GM10847 (cell line): ENCODE measurements around the gene VSIG10L.

ENCODE experiments used
- POLR2A ChIP-seq: IDR thresholded peaks from 2 replicates; pipeline ENCODE4 v1.6.1; 2011; ENCODE audit not compliant: insufficient read length; ENCODE audit errors: extremely low read depth

The VSIG10L gene

DNA sequence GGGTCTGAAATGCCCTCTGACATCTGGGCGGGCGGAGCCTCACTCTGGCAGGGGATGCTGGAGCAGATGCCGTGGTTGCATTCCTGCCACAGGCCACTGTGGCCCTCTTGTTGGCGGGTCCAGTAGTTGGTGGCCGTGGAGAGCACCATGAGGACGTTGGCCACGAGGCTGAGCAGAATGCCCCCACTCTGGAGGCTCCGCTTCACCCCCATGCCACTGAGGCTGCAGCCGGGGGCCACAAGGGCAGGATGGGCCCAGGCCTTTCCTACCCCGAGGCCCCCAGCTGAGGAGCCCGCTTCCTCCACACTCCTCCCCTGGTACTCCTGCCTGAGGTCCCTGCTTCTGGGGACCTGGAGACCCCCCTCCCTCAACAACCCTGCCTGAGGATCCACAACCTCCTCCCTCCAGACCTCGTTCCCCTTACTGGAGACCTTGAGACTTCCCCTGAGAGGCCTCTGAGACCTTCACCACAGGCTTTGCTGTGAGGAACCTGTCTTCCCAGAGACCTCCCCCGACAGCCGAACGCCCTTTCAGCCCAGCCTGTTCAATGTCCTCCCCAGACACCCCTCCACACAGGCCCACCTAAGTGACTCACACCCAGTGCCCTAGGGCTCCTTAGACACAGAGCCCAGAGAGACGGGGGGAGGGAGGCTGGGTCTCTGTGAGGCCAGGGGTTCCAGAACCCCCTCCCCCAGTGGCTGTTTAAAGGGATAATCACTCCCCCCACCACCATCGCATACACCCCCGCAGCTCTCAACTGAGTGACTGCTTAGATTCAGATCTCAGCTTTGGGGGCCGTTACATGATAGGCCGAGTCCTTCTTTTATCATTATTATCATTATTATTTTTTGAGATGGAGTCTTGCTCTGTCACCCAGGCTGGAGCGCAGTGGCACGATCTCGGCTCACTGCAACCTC is 26.7 kb upstream of the VSIG10L start, which contains the start of gene CLDND2:
Gene CLDND2 (minus strand): TSS at position 638 of the 917 bp plus-strand sequence. CDS start 426 bp downstream, at position 212.
- TF ChIP-seq POLR2A, result no peak

DNA sequence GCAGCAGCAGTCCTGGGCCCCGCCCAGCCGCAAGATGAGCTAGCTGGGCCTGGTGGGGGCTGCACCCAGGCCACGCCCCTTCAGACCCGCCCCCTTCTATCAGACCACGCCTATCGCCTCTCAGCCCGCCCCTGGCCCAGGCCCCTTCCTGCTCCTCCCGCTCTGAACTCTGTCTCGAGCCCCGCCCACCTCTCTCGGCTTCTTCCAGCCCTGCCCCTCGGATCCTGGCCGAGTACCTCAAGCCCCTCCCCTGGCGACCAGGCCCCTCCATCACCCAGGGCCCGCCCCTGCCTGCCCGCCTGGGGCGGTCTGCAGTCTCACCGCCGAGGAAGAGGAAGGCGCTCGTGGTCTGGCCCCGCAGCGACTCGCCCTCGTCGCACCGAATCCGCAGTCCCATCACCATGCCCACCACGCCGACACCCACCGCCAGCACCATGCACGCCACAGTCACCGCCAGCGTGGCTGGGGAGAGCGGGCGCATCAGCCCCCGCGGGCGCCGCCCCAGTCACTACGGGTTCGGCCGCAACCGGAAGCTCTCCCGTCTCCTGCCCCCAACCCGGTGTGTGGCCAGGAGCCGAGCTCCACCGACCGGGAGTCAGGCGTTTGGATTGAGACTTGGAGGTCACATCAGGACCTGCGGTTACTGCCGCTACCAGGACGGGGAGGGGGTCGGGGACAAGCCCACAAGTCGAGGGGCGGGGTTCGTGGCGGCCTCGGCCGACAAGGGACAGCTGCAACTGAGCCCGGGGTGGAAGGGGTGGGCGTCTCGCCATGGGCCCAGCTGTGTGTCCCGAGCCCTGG is 25.8 kb upstream of the VSIG10L start:
- peak; percentile 67 for TF ChIP-seq POLR2A

GRCh38 chr19:51367255-51367564 is 25.3 kb upstream of the VSIG10L start:
- TF ChIP-seq POLR2A, result no peak

DNA sequence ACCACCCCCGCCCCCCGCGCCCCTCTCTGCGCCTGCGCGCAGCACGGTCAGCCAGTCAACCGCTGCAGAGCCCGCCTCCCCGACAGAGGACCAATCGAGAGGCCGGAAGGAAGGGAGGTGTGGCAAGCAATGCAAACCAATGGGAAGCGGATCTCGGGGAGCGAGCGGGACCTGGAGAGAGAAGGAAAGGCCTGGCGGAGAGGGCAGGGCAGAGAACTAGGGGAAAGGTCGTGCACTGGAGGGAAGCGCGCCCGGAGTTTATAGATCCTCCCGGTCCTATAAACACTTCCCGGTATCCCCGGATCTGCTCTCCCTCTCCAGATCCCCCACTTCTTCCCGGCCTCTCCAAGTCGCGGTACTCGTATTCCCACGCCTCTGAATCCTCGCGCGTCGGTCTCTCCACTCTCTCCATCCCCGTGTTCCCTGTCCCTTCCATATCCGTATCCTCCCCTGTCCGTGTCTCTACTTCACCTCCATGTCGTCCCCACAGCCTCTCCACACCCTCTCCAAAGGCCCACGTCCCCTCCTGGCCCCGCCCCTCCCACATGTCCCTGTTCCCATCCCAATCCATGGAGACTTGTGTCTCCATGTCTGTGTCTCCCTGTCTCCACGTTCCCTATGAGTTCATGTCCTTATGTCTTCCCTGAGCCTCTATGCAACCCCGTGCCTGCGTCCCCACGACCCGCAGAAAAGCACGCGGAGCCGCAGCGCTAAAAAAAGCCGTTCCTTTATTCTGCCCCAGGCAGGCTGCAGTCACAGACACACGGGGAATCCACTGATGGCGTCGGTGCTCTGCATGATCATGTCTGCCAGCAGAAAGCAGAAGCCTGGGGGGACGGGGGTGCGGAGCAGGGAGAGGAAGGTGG is 24.7 kb upstream of the VSIG10L start:
- peak; percentile 39 for TF ChIP-seq POLR2A

DNA sequence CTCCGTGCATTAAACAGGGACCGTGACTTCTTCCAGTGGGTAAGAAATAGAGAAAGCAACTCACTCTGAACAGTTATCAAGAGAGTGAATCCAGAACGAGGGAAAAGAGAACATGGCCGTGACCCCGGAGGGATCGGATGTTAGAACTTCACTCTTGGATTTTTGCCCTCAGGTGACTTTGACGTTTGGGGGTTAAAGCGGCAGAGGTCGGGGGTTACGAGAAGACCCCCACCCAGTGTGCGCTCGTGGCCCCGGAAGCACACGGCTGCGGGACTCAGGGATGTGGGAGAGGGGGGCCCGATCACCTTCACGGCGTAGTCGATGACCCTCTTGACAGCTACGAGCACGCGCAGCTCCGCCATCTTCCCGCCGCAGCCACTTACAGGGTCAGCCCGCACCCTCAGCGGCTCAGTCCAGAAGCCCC is 24.0 kb upstream of the VSIG10L start, which contains the start of gene ETFB:
Gene ETFB (minus strand): TSS at position 424 of the 424 bp plus-strand sequence. CDS start 62 bp downstream, at position 362.
- TF ChIP-seq POLR2A, result peak; percentile 69

DNA sequence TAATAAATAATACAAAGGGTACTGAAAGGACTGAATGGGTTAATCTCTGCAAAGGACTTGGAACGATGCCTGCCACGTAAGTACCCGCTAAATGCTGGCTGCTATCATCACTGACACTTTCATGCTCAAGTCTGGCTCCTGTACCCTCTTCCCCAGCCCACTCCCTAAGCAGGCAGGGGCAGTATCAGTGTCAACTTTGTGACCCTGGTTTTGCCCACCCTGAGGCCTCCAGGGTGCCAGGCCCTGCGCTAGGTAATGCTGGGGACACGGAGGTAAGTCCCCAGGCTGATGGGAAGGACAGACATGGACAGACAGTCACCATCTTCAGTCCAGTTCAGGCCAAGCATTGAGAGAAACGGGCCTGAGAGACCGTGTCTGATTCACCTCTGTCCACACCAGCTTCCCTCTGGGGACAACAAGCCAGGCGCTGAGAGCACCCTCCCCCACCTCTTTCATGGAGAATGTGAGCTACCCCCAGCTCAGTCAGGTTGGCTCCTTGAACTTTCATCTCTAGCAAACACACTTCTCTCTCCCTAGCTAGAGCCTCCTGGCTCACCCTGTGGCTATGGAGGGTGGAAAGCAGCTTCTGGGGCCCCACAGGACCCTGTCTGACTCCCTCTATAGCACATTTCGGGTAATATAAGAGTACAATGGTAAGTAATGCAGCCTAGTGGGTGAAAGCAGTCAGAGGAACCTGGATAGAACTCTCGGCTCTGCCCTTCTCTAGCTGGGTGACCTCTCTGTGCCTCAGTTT is 23.4 kb upstream of the VSIG10L start:
- TF ChIP-seq POLR2A, result no peak

- TF ChIP-seq POLR2A, result no peak
Measured at GRCh38 chr19:51364200-51365106, 22.5 kb upstream of the VSIG10L start.

DNA sequence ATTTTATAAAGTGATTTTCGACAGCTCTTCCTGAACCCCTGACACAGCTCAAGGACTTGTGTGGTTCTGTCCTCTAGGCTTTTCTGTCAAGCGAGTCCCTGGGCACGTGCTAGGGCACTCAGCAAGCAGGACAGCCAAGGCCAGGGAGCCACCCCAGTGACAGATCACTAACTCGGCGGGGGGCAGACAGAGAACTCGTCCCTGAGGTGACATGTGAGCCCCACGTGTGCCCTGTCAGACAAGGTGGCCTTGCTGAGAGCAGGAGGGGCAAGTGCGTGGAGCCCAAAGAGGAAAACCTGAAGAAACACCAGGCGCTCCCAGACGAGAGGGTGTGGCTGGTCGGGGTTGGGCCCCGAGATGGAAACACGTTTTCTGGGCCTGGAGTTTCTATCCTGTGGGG is 19.3 kb upstream of the VSIG10L start:
- no peak for TF ChIP-seq POLR2A

GRCh38 chr19:51359294-51359693 is 17.4 kb upstream of the VSIG10L start:
- TF ChIP-seq POLR2A, result no peak

DNA sequence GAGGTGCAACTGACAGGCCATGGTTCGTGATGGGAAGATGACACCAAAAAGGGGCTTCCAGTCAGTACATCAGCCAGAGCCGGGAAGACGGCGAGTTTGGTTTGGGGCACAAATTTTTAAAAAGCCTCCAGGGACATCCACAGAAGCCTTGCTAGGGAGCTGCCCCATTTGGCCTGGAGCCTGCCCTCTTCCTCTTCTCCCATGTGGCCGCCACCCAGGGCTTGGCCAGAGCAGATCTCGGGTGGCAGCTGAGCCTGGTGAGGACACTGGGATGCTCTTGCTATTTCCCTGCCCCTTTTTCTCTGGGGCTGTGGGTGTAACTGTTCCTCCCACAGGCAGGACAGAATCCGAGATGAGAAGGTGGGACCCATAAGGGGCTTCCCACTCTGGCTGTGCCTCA is 16.0 kb upstream of the VSIG10L start:
- no peak for TF ChIP-seq POLR2A

DNA sequence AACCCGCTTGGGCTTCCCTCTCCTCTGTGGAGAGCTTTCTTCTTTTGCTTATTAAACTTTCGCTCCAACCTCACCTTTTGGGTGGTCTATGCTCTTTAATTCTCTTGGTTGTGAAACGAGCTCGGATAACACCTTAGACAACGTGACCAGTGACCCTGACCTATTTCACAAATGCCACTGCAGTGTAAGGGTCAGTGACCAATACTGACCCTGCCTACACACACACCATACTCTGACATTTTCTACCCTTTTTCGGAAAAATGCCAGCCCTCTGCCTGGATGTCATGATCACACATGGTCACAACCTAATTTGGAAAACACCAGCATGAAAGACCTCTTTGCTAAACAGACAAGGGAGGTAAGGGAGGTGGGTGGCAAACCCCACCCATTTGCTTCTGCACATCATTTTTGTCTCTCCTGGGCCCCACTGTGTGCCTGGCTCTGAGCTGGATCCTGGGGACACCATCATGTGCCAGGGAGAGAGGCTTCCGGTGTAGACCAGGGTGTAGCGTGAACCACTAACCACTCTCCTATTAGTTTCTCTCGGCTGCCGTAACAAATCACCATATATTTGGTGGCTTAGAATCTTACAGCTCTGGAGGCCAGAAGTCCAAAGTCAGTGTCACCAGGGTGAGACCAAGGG is 14.3 kb upstream of the VSIG10L start:
- no peak for TF ChIP-seq POLR2A

- TF ChIP-seq POLR2A, result no peak
Measured at GRCh38 chr19:51354742-51355148, 12.8 kb upstream of the VSIG10L start.
